GM23338 (cell line): Measurements from ENCODE around the gene PBX3. TPM values are rescaled to one million over a fixed set of nuclear protein-coding genes. Genes with fewer than 3 reads are reported as not detected.

Source experiments
- ATAC-seq: fragments of 200-7000 bp; cut with Tn5 transposase; 3 replicates; pipeline ENCODE4 v1.9.1; 2020
- DNase-seq: peaks from one replicate; pipeline ENCODE4 v3.0.0-alpha.2; 2015; ENCODE audit warnings: low spot score
- H2AFZ ChIP-seq: fragments of 200-600 bp; sonication (generic); 2 replicates; pipeline ENCODE4 v1.8.0; 2016; ENCODE audit warnings: antibody characterized with exemption, mild to moderate bottlenecking, moderate library complexity
- H3F3A ChIP-seq: fragments of 200-600 bp; sonication (generic); replicated peaks from 2 replicates; pipeline ENCODE4 v1.8.0; 2017; ENCODE audit warnings: antibody characterized with exemption, mixed run types, low read depth
- H3K27ac ChIP-seq: fragments of 200-600 bp; sonication (generic); 2 replicates; pipeline ENCODE4 v1.6.1; 2016; ENCODE audit warnings: low read depth
- H3K27me3 ChIP-seq: fragments of 200-600 bp; sonication (generic); 2 replicates; pipeline ENCODE4 v1.8.0; 2016; ENCODE audit warnings: mild to moderate bottlenecking, mixed run types, moderate library complexity; ENCODE audit not compliant: insufficient read depth
- H3K36me3 ChIP-seq: fragments of 200-600 bp; sonication (generic); 2 replicates; pipeline ENCODE4 v1.8.0; 2016; ENCODE audit warnings: mild to moderate bottlenecking; ENCODE audit not compliant: insufficient read depth
- H3K4me1 ChIP-seq: fragments of 200-600 bp; sonication (generic); 2 replicates; pipeline ENCODE4 v1.8.0; 2016; ENCODE audit warnings: mild to moderate bottlenecking, moderate library complexity; ENCODE audit not compliant: insufficient read depth
- H3K4me2 ChIP-seq: fragments of 200-600 bp; sonication (generic); 2 replicates; pipeline ENCODE4 v1.7.1; 2017; ENCODE audit warnings: mixed run types
- H3K4me3 ChIP-seq: fragments of 200-600 bp; sonication (generic); 2 replicates; pipeline ENCODE4 v1.6.1; 2016; ENCODE audit warnings: mixed run types
- H3K79me2 ChIP-seq: fragments of 200-600 bp; sonication (generic); replicated peaks from 2 replicates; pipeline ENCODE4 v1.8.0; 2017; ENCODE audit warnings: mild to moderate bottlenecking; ENCODE audit not compliant: insufficient read depth
- H3K9me2 ChIP-seq: fragments of 200-600 bp; sonication (generic); 2 replicates; pipeline ENCODE4 v1.8.0; 2017; ENCODE audit not compliant: insufficient read depth
- H4K20me1 ChIP-seq: fragments of 200-600 bp; sonication (generic); replicated peaks from 2 replicates; pipeline ENCODE4 v1.8.0; 2017; ENCODE audit warnings: mild to moderate bottlenecking; ENCODE audit not compliant: insufficient read depth
- H3K27ac Mint-ChIP-seq: 2 replicates; pipeline ENCODE4 v1.8.0; 2020; ENCODE audit warnings: inconsistent platforms, mild to moderate bottlenecking, moderate library complexity, mixed read lengths
- H3K27me3 Mint-ChIP-seq: 3 replicates; pipeline ENCODE4 v1.8.0; 2022; ENCODE audit warnings: low read depth, mild to moderate bottlenecking, moderate library complexity, mixed read lengths, inconsistent platforms; ENCODE audit not compliant: insufficient read depth, poor library complexity
- H3K36me3 Mint-ChIP-seq: 3 replicates; pipeline ENCODE4 v1.8.0; 2021; ENCODE audit warnings: low read depth, mild to moderate bottlenecking, inconsistent platforms, moderate library complexity, mixed read lengths
- H3K4me1 Mint-ChIP-seq: 3 replicates; pipeline ENCODE4 v1.8.0; 2020; ENCODE audit warnings: mild to moderate bottlenecking, inconsistent platforms, mixed read lengths
- H3K4me3 Mint-ChIP-seq: 3 replicates; pipeline ENCODE4 v1.8.0; 2021; ENCODE audit warnings: moderate library complexity, mild to moderate bottlenecking, inconsistent platforms, mixed read lengths
- H3K9me3 Mint-ChIP-seq: 3 replicates; pipeline ENCODE4 v1.8.0; 2020; ENCODE audit warnings: moderate library complexity, mild to moderate bottlenecking, inconsistent platforms, mixed read lengths
- CREB1 ChIP-seq: fragments of 250-450 bp; sonication (Bioruptor Pico); IDR thresholded peaks from 2 replicates; pipeline ENCODE4 v1.5.0; 2020; ENCODE audit warnings: low read depth, mild to moderate bottlenecking, moderate library complexity
- EZH2 ChIP-seq: fragments of 200-600 bp; sonication (generic); IDR thresholded peaks from one replicate; pipeline ENCODE4 v1.8.0; 2017; ENCODE audit warnings: antibody characterized with exemption, mild to moderate bottlenecking, low read depth; ENCODE audit not compliant: unreplicated experiment
- EZH2phosphoT487 ChIP-seq: fragments of 200-600 bp; sonication (generic); IDR thresholded peaks from one replicate; pipeline ENCODE4 v1.8.1; 2018; ENCODE audit warnings: antibody characterized with exemption; ENCODE audit not compliant: unreplicated experiment
- JUNB ChIP-seq: IDR thresholded peaks from one replicate; pipeline ENCODE4 v1.6.1; 2016; ENCODE audit warnings: antibody characterized with exemption; ENCODE audit not compliant: unreplicated experiment
- NANOG ChIP-seq: IDR thresholded peaks from 2 replicates; pipeline ENCODE4 v1.6.1; 2016; ENCODE audit warnings: antibody characterized with exemption, borderline replicate concordance
- POLR2AphosphoS5 ChIP-seq: IDR thresholded peaks from 2 replicates; pipeline ENCODE4 v1.6.1; 2016; ENCODE audit warnings: antibody characterized with exemption, low read depth
- STAT1 ChIP-seq: IDR thresholded peaks from one replicate; pipeline ENCODE4 v1.6.1; 2016; ENCODE audit warnings: antibody characterized with exemption; ENCODE audit not compliant: unreplicated experiment
- ZNF114 ChIP-seq: fragments of 250-450 bp; sonication (Bioruptor Pico); IDR thresholded peaks from 2 replicates; pipeline ENCODE4 v1.5.0; 2020; ENCODE audit warnings: mild to moderate bottlenecking, moderate library complexity
- ZNF331 ChIP-seq: fragments of 250-450 bp; sonication (Bioruptor Pico); IDR thresholded peaks from 2 replicates; pipeline ENCODE4 v1.5.0; 2020; ENCODE audit warnings: low read depth, mild to moderate bottlenecking, moderate library complexity
- polyA plus RNA-seq: library from polyadenylated mRNA; unstranded; fragments of >200 nt; fragmentation: Nextera tagmentation; extraction: Ambion mirVana; gene quantifications from 2 replicates; pipeline ENCODE4 v1.2.1, GENCODE V29; 2016
- total RNA-seq: library from RNA; depleted of rRNA; stranded (reverse); fragments of >200 nt; shearing (Covaris generic); gene quantifications from 2 replicates; pipeline ENCODE4 v1.2.3, GENCODE V29; 2014
- TF ChIP-seq, protein P1 (sequence below), 2 experiments: fragments of 200-600 bp in 1 of 2; sonication (generic) in 1 of 2; conservative IDR thresholded peaks; 2 replicates each; pipeline versions ENCODE4 v1.5.1 to v1.6.1; 2016 to 2017; ENCODE audit warnings: antibody characterized with exemption in 2 of 2, low read depth in 2 of 2, mild to moderate bottlenecking in 2 of 2, moderate library complexity in 1 of 2
- TF ChIP-seq, protein P2 (sequence below): IDR thresholded peaks from one replicate; pipeline ENCODE4 v1.6.1; 2018; ENCODE audit warnings: antibody characterized with exemption; ENCODE audit not compliant: unreplicated experiment
- TF ChIP-seq, protein P3 (sequence below): fragments of 250-450 bp; sonication (Bioruptor Pico); IDR thresholded peaks from 2 replicates; pipeline ENCODE4 v1.5.0; 2020; ENCODE audit warnings: mild to moderate bottlenecking, moderate library complexity
- TF ChIP-seq, protein P4 (sequence below): IDR thresholded peaks from 2 replicates; pipeline ENCODE4 v1.6.1; 2016; ENCODE audit warnings: antibody characterized with exemption

The PBX3 gene
- total and polyA plus RNA-seq, 2 experiments from 2014 or later = 28.9 to 50.5 TPM

DNA sequence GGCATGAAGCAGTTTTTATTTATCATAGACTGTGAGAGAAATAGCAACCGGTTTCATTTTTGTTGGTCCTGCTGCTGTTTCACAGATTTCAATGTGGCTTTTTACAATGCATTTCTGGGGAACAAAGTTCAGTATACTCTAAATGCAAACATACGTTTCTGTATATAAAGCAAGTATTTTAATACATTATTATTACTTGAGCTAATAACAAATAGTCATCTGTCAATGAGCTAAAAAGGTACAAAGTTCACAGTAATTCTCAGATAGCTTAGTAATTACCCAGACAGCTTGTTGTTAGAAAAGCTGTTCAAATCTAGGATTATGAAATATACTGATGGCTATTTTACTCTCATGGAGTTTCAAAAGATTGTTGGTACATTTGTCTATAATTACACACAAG is 50.8 kb downstream of the PBX3 start:
- H2AFZ ChIP-seq = no peak overlapping the region
- H3K9me2 ChIP-seq = no peaks in the 10 kb centered on the region
- ATAC-seq (no peak), DNase-seq (no peak)
- TF ChIP-seq, protein P1, sequence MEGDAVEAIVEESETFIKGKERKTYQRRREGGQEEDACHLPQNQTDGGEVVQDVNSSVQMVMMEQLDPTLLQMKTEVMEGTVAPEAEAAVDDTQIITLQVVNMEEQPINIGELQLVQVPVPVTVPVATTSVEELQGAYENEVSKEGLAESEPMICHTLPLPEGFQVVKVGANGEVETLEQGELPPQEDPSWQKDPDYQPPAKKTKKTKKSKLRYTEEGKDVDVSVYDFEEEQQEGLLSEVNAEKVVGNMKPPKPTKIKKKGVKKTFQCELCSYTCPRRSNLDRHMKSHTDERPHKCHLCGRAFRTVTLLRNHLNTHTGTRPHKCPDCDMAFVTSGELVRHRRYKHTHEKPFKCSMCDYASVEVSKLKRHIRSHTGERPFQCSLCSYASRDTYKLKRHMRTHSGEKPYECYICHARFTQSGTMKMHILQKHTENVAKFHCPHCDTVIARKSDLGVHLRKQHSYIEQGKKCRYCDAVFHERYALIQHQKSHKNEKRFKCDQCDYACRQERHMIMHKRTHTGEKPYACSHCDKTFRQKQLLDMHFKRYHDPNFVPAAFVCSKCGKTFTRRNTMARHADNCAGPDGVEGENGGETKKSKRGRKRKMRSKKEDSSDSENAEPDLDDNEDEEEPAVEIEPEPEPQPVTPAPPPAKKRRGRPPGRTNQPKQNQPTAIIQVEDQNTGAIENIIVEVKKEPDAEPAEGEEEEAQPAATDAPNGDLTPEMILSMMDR (conservative IDR thresholded peaks at IDR 0.05; ENCODE audit: low read depth in 2 of 2) = no peak
- TF ChIP-seq, protein P2, sequence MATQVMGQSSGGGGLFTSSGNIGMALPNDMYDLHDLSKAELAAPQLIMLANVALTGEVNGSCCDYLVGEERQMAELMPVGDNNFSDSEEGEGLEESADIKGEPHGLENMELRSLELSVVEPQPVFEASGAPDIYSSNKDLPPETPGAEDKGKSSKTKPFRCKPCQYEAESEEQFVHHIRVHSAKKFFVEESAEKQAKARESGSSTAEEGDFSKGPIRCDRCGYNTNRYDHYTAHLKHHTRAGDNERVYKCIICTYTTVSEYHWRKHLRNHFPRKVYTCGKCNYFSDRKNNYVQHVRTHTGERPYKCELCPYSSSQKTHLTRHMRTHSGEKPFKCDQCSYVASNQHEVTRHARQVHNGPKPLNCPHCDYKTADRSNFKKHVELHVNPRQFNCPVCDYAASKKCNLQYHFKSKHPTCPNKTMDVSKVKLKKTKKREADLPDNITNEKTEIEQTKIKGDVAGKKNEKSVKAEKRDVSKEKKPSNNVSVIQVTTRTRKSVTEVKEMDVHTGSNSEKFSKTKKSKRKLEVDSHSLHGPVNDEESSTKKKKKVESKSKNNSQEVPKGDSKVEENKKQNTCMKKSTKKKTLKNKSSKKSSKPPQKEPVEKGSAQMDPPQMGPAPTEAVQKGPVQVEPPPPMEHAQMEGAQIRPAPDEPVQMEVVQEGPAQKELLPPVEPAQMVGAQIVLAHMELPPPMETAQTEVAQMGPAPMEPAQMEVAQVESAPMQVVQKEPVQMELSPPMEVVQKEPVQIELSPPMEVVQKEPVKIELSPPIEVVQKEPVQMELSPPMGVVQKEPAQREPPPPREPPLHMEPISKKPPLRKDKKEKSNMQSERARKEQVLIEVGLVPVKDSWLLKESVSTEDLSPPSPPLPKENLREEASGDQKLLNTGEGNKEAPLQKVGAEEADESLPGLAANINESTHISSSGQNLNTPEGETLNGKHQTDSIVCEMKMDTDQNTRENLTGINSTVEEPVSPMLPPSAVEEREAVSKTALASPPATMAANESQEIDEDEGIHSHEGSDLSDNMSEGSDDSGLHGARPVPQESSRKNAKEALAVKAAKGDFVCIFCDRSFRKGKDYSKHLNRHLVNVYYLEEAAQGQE = no peak
- no peak for TF ChIP-seq ZNF114 (CRISPR knock-in tag)
- TF ChIP-seq, protein P3, sequence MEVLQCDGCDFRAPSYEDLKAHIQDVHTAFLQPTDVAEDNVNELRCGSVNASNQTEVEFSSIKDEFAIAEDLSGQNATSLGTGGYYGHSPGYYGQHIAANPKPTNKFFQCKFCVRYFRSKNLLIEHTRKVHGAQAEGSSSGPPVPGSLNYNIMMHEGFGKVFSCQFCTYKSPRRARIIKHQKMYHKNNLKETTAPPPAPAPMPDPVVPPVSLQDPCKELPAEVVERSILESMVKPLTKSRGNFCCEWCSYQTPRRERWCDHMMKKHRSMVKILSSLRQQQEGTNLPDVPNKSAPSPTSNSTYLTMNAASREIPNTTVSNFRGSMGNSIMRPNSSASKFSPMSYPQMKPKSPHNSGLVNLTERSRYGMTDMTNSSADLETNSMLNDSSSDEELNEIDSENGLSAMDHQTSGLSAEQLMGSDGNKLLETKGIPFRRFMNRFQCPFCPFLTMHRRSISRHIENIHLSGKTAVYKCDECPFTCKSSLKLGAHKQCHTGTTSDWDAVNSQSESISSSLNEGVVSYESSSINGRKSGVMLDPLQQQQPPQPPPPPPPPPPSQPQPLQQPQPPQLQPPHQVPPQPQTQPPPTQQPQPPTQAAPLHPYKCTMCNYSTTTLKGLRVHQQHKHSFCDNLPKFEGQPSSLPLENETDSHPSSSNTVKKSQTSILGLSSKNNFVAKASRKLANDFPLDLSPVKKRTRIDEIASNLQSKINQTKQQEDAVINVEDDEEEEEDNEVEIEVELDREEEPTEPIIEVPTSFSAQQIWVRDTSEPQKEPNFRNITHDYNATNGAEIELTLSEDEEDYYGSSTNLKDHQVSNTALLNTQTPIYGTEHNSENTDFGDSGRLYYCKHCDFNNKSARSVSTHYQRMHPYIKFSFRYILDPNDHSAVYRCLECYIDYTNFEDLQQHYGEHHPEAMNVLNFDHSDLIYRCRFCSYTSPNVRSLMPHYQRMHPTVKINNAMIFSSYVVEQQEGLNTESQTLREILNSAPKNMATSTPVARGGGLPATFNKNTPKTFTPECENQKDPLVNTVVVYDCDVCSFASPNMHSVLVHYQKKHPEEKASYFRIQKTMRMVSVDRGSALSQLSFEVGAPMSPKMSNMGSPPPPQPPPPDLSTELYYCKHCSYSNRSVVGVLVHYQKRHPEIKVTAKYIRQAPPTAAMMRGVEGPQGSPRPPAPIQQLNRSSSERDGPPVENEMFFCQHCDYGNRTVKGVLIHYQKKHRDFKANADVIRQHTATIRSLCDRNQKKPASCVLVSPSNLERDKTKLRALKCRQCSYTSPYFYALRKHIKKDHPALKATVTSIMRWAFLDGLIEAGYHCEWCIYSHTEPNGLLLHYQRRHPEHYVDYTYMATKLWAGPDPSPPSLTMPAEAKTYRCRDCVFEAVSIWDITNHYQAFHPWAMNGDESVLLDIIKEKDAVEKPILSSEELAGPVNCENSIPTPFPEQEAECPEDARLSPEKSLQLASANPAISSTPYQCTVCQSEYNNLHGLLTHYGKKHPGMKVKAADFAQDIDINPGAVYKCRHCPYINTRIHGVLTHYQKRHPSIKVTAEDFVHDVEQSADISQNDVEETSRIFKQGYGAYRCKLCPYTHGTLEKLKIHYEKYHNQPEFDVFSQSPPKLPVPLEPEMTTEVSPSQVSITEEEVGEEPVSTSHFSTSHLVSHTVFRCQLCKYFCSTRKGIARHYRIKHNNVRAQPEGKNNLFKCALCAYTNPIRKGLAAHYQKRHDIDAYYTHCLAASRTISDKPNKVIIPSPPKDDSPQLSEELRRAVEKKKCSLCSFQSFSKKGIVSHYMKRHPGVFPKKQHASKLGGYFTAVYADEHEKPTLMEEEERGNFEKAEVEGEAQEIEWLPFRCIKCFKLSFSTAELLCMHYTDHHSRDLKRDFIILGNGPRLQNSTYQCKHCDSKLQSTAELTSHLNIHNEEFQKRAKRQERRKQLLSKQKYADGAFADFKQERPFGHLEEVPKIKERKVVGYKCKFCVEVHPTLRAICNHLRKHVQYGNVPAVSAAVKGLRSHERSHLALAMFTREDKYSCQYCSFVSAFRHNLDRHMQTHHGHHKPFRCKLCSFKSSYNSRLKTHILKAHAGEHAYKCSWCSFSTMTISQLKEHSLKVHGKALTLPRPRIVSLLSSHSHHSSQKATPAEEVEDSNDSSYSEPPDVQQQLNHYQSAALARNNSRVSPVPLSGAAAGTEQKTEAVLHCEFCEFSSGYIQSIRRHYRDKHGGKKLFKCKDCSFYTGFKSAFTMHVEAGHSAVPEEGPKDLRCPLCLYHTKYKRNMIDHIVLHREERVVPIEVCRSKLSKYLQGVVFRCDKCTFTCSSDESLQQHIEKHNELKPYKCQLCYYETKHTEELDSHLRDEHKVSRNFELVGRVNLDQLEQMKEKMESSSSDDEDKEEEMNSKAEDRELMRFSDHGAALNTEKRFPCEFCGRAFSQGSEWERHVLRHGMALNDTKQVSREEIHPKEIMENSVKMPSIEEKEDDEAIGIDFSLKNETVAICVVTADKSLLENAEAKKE (CRISPR knock-in tag) = no peak
- no peak for TF ChIP-seq EZH2phosphoT487
- TF ChIP-seq EZH2 = no peak
- no peak for TF ChIP-seq STAT1
- TF ChIP-seq JUNB = no peak
- TF ChIP-seq ZNF331 = no peak
- TF ChIP-seq CREB1 (CRISPR knock-in tag) = no peak
- TF ChIP-seq, protein P4, sequence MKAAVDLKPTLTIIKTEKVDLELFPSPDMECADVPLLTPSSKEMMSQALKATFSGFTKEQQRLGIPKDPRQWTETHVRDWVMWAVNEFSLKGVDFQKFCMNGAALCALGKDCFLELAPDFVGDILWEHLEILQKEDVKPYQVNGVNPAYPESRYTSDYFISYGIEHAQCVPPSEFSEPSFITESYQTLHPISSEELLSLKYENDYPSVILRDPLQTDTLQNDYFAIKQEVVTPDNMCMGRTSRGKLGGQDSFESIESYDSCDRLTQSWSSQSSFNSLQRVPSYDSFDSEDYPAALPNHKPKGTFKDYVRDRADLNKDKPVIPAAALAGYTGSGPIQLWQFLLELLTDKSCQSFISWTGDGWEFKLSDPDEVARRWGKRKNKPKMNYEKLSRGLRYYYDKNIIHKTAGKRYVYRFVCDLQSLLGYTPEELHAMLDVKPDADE = no peak
- TF ChIP-seq NANOG = no peak
- TF ChIP-seq POLR2AphosphoS5 = no peak
- H3F3A ChIP-seq = no peaks in the 10 kb centered on the region
- Mint-ChIP-seq H3K36me3 (no peaks in the 10 kb centered on the region; the same call in 2 of the 3 replicates), H3K4me3 (no peak overlapping the region), H3K9me3 (no peaks in the 10 kb centered on the region), H3K27me3 (peaks cover 2% of the 10 kb centered on the region), H3K4me1 (peaks cover 7% of the 10 kb centered on the region; the same call in 2 of the 3 replicates), H3K27ac (no peak overlapping the region)
- peaks cover 6% of the 10 kb centered on the region for H3K4me1 ChIP-seq
- H3K79me2 ChIP-seq = peaks cover 37% of the 10 kb centered on the region
- no peak overlapping the region for H3K27ac ChIP-seq
- peaks cover 3% of the 10 kb centered on the region; the same call in 1 of the 2 replicates for H4K20me1 ChIP-seq
- no peaks in the 10 kb centered on the region for H3K27me3 ChIP-seq
- no peak overlapping the region for H3K4me2 ChIP-seq
- no peak overlapping the region for H3K4me3 ChIP-seq
- H3K36me3 ChIP-seq = no peaks in the 10 kb centered on the region
